ENCODE measurements around the gene SLC9A9. TPM values are rescaled to one million over a fixed set of nuclear protein-coding genes. Genes with fewer than 3 reads are reported as not detected.
A peak's percentile ranks its signal among the peaks of the same experiment; 100 is the strongest.

SLC9A9 gene
- total RNA-seq, 1 experiment from 2014 or later = not detected

DNA sequence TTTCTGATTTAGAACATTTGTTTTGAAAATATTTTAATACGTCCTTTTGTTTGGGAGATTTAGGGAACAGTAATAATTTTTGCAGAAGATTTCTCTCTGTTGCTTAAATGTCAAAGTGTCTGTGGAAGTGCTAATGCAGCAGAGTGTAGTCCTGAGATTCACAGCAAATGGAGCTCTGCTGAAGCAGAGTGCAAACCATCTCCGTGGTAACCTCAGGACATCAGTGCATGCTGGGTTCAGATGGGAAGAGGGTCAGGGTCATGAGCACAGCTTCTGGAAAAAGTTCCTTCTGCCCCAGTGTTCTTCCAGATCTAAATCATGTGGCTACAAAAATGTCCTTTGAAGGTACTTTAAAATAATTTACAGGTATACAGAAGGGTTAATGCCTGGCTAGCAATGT is 39.9 kb upstream of the SLC9A9 start:
- POLR2A ChIA-PET = no interaction called here
- TF ChIP-seq, protein P1, sequence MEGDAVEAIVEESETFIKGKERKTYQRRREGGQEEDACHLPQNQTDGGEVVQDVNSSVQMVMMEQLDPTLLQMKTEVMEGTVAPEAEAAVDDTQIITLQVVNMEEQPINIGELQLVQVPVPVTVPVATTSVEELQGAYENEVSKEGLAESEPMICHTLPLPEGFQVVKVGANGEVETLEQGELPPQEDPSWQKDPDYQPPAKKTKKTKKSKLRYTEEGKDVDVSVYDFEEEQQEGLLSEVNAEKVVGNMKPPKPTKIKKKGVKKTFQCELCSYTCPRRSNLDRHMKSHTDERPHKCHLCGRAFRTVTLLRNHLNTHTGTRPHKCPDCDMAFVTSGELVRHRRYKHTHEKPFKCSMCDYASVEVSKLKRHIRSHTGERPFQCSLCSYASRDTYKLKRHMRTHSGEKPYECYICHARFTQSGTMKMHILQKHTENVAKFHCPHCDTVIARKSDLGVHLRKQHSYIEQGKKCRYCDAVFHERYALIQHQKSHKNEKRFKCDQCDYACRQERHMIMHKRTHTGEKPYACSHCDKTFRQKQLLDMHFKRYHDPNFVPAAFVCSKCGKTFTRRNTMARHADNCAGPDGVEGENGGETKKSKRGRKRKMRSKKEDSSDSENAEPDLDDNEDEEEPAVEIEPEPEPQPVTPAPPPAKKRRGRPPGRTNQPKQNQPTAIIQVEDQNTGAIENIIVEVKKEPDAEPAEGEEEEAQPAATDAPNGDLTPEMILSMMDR (IDR thresholded peaks at IDR 0.05; ENCODE audit: insufficient read depth in 1 of 2, low read depth in 1 of 2, low read length in 1 of 2, severe bottlenecking in 1 of 2, unreplicated experiment in 1 of 2) = no peak
- H3K36me3 Mint-ChIP-seq (ENCODE audit: insufficient read depth, unreplicated experiment) = no peaks in the 10 kb centered on the region
- no peak for DNase-seq
- no peak overlapping the region for H3K27ac Mint-ChIP-seq (ENCODE audit: unreplicated experiment)
- Histone ChIP-seq H3K4me1 (no peaks in the 10 kb centered on the region; the same call in 1 of the 2 replicates), H3K27me3 (replicated peaks; ENCODE audit: control insufficient read depth, insufficient read depth, low read length) (no peaks in the 10 kb centered on the region), H3K4me3 (ENCODE audit: low read depth, low read length) (no peak overlapping the region), H3K9me3 (no peaks in the 10 kb centered on the region), H3K36me3 (ENCODE audit: control insufficient read depth, insufficient read depth, low read length) (no peaks in the 10 kb centered on the region)
- no peak overlapping the region for H3K4me3 Mint-ChIP-seq (ENCODE audit: unreplicated experiment)
- H3K4me1 Mint-ChIP-seq (ENCODE audit: low read depth, unreplicated experiment) = peaks cover 9% of the 10 kb centered on the region
- H3K9me3 Mint-ChIP-seq (ENCODE audit: unreplicated experiment) = no peaks in the 10 kb centered on the region
- BruUV-seq (replicated peaks) = no TSS peak
- intact Hi-C loops (cut with micrococcal nuclease; ENCODE audit: unreplicated experiment) = no loop called here
- H3K27me3 Mint-ChIP-seq (ENCODE audit: insufficient read depth, unreplicated experiment) = no peaks in the 10 kb centered on the region
- CTCF ChIA-PET = no interaction called here

DNA sequence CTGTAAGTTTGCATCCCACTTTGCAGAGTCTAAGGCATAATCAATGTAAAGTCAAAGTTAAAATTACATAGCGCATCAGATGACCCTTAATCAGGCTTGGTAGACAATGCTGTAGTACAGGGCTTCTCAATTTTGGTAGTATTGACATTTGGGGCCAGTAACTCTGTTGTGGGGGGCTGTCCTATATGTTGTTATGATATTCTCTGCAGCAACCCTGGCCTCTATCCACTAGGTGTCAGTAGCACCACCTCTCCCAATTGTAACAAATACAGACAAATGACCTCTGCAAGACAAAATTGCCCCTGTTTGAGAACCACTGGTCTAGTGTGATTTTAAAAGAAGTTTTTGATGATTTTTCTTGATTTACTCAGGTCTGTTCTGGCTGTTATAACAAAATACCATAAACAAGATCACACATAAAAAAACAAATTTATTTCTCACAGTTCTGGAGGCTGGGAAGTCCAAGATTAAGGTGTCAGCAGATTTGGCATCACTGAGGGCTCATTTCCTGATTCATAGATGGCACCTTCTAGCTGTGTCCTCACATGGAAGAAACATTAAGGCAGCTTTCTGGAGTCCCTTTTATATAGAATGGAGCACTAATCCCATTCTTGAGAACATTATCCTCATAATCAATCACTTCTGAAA is 37.6 kb upstream of the SLC9A9 start:
- no peaks in the 10 kb centered on the region for H3K4me1 ChIP-seq
- H3K27ac Mint-ChIP-seq (ENCODE audit: unreplicated experiment) = no peak overlapping the region
- peak in 1 of 2 experiments; percentile 41 for DNase-seq
- no peaks in the 10 kb centered on the region for H3K4me1 Mint-ChIP-seq (ENCODE audit: low read depth, unreplicated experiment)
- H3K36me3 Mint-ChIP-seq (ENCODE audit: insufficient read depth, unreplicated experiment) = no peaks in the 10 kb centered on the region
- H3K27me3 ChIP-seq (replicated peaks; ENCODE audit: control insufficient read depth, insufficient read depth, low read length) = no peaks in the 10 kb centered on the region
- TF ChIP-seq, protein P1 (IDR thresholded peaks at IDR 0.05; ENCODE audit: insufficient read depth in 1 of 2, low read depth in 1 of 2, low read length in 1 of 2, severe bottlenecking in 1 of 2, unreplicated experiment in 1 of 2) = peak; percentile 69 to 81
- H3K9me3 Mint-ChIP-seq (ENCODE audit: unreplicated experiment) = no peaks in the 10 kb centered on the region
- no peaks in the 10 kb centered on the region for H3K9me3 ChIP-seq
- no peaks in the 10 kb centered on the region for H3K36me3 ChIP-seq (ENCODE audit: control insufficient read depth, insufficient read depth, low read length)
- no TSS peak for BruUV-seq (replicated peaks)
- ChIA-PET POLR2A (no interaction called here), CTCF (interaction anchor here (0.6 kb wide), 1 partner anchor 91 kb away, joined by 5 read pairs; no protein-coding TSS in a partner anchor)
- no peak overlapping the region for H3K4me3 Mint-ChIP-seq (ENCODE audit: unreplicated experiment)
- H3K4me3 ChIP-seq (ENCODE audit: low read depth, low read length) = no peak overlapping the region
- intact Hi-C loops (cut with micrococcal nuclease; ENCODE audit: unreplicated experiment) = loop anchor here (1.0 kb wide), 1 partner anchor 65 kb away; no protein-coding TSS in a partner anchor
- no peaks in the 10 kb centered on the region for H3K27me3 Mint-ChIP-seq (ENCODE audit: insufficient read depth, unreplicated experiment)

DNA sequence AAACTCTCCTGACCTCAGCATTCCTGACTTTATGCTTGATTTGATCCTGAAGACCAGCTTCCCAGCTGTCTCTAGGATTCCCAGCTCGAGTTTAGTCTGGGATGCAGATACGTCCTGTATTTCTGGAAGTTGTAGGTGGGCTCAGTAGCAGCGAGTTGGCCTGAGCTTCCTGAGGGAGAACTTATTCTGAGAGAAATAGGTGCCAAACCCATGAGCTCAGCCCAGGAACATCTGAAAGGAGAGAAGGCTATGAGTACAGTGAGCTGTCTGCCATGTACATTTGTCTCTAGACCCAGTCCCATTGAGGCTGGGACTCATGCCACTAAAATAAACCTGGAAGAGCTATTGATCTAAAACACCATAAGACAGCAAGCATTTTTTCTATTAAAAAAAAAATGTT is 36.6 kb upstream of the SLC9A9 start:
- intact Hi-C loops (cut with micrococcal nuclease; ENCODE audit: unreplicated experiment) = loop anchor here (1.0 kb wide), 1 partner anchor 66 kb away; no protein-coding TSS in a partner anchor

More for the DNA sequence above, 36.6 kb upstream of the SLC9A9 start:
- Mint-ChIP-seq H3K4me3 (ENCODE audit: unreplicated experiment) (no peak overlapping the region), H3K36me3 (ENCODE audit: insufficient read depth, unreplicated experiment) (no peaks in the 10 kb centered on the region), H3K27me3 (ENCODE audit: insufficient read depth, unreplicated experiment) (no peaks in the 10 kb centered on the region), H3K4me1 (ENCODE audit: low read depth, unreplicated experiment) (no peaks in the 10 kb centered on the region), H3K9me3 (ENCODE audit: unreplicated experiment) (no peaks in the 10 kb centered on the region), H3K27ac (ENCODE audit: unreplicated experiment) (no peak overlapping the region)
- Histone ChIP-seq H3K27me3 (replicated peaks; ENCODE audit: control insufficient read depth, insufficient read depth, low read length) (no peaks in the 10 kb centered on the region), H3K4me1 (no peaks in the 10 kb centered on the region), H3K4me3 (ENCODE audit: low read depth, low read length) (no peak overlapping the region), H3K9me3 (no peaks in the 10 kb centered on the region), H3K36me3 (ENCODE audit: control insufficient read depth, insufficient read depth, low read length) (no peaks in the 10 kb centered on the region)
- no TSS peak for BruUV-seq (replicated peaks)
- TF ChIP-seq, protein P1 (IDR thresholded peaks at IDR 0.05; ENCODE audit: insufficient read depth in 1 of 2, low read depth in 1 of 2, low read length in 1 of 2, severe bottlenecking in 1 of 2, unreplicated experiment in 1 of 2) = no peak
- CTCF ChIA-PET = no interaction called here
- POLR2A ChIA-PET = no interaction called here
- no peak for DNase-seq
